ENCODE data around the gene EFCAB8. TPM values are rescaled to one million over a fixed set of nuclear protein-coding genes. Genes with fewer than 3 reads are reported as not detected.
A peak's percentile ranks its signal among the peaks of the same experiment; 100 is the strongest.

Gene EFCAB8
- total RNA-seq, 6 experiments from 2014 or later: 0.17 to 0.22 (median 0.20) TPM; not detected in 2

GRCh38 chr20:33002087-33002808 is 143.5 kb downstream of the EFCAB8 start:
- TF ChIP-seq POLR2A (IDR thresholded peaks at IDR 0.05): no peak
- TF ChIP-seq CTCF (IDR thresholded peaks at IDR 0.05): no peak
- peaks cover 0 to 3% (median 0%) of the 10 kb centered on the region in 4 donors for H3K4me1 ChIP-seq
- WGBS (ENCODE audit: insufficient coverage, low coverage, low lambda C conversion rate, missing lambda C conversion rate): 86% methylated on average over 1 of the region's 7 CpGs
- no peak overlapping the region for H3K27ac ChIP-seq
- ATAC-seq: no peak
- no peaks in the 10 kb centered on the region for H3K27me3 ChIP-seq
- no peaks in the 10 kb centered on the region for H3K9me3 ChIP-seq
- DNase-seq: no peak
- H3K4me3 ChIP-seq: no peak overlapping the region
- no peaks in the 10 kb centered on the region for H3K36me3 ChIP-seq
- intact Hi-C loops (cut with DNase I): no loop called here

- ATAC-seq (no peak), DNase-seq (no peak)
- peaks cover 0 to 8% (median 0%) of the 10 kb centered on the region in 4 donors for H3K4me1 ChIP-seq
- intact Hi-C loops (cut with DNase I): no loop called here
- no peak within 1 kb of the TSS for H3K4me3 ChIP-seq
- H3K27me3 ChIP-seq: no peaks in the 10 kb centered on the region
- WGBS (ENCODE audit: insufficient coverage, low coverage, low lambda C conversion rate, missing lambda C conversion rate): 58% methylated on average over 4 of the region's 6 CpGs
- H3K9me3 ChIP-seq: no peaks in the 10 kb centered on the region
- H3K27ac ChIP-seq: no peak within 1 kb of the TSS
- H3K36me3 ChIP-seq: no peaks in the 10 kb centered on the region
- TF ChIP-seq CTCF (IDR thresholded peaks at IDR 0.05): no peak
- no peak for TF ChIP-seq POLR2A (IDR thresholded peaks at IDR 0.05)
Observed at GRCh38 chr20:33004141-33004751, 145.5 kb downstream of the EFCAB8 start, which contains the start of gene SUN5. SUN5 (minus strand) TSS chr20:33004433; CDS start chr20:33004340, 93 bp downstream.

GRCh38 chr20:33005132-33005566 is 146.4 kb downstream of the EFCAB8 start:
- Histone ChIP-seq H3K4me3 (no peak overlapping the region), H3K36me3 (no peaks in the 10 kb centered on the region), H3K27me3 (no peaks in the 10 kb centered on the region), H3K4me1 (peaks cover 0 to 8% (median 0%) of the 10 kb centered on the region in 4 donors), H3K27ac (no peak overlapping the region), H3K9me3 (no peaks in the 10 kb centered on the region)
- DNase-seq: no peak
- intact Hi-C loops (cut with DNase I): no loop called here
- TF ChIP-seq CTCF (IDR thresholded peaks at IDR 0.05) (peak in 3 of 4 donors; percentile 24 to 34 (median 27)), POLR2A (IDR thresholded peaks at IDR 0.05) (no peak)
- 60% methylated on average over 4 of the region's 4 CpGs for WGBS (ENCODE audit: insufficient coverage, low coverage, low lambda C conversion rate, missing lambda C conversion rate)
- ATAC-seq: no peak

GRCh38 chr20:33005908-33006775 is 147.4 kb downstream of the EFCAB8 start:
- Histone ChIP-seq H3K36me3 (no peaks in the 10 kb centered on the region), H3K27ac (no peak overlapping the region), H3K4me3 (no peak overlapping the region), H3K4me1 (peaks cover 0 to 8% (median 0%) of the 10 kb centered on the region in 4 donors), H3K27me3 (no peaks in the 10 kb centered on the region), H3K9me3 (no peaks in the 10 kb centered on the region)
- ATAC-seq: no peak
- 100% methylated on average over 1 of the region's 8 CpGs for WGBS (ENCODE audit: insufficient coverage, low coverage, low lambda C conversion rate, missing lambda C conversion rate)
- DNase-seq: no peak
- intact Hi-C loops (cut with DNase I): no loop called here
- TF ChIP-seq POLR2A (IDR thresholded peaks at IDR 0.05) (no peak), CTCF (IDR thresholded peaks at IDR 0.05) (no peak)
